GM23338 (cell line): ENCODE measurements around the gene ACBD4.

Experiments
- CREB1 ChIP-seq: fragments of 250-450 bp; sonication (Bioruptor Pico); IDR thresholded peaks from 2 replicates; pipeline ENCODE4 v1.5.0; 2020; ENCODE audit warnings: low read depth, mild to moderate bottlenecking, moderate library complexity
- EZH2 ChIP-seq: fragments of 200-600 bp; sonication (generic); IDR thresholded peaks from one replicate; pipeline ENCODE4 v1.8.0; 2017; ENCODE audit warnings: antibody characterized with exemption, mild to moderate bottlenecking, low read depth; ENCODE audit not compliant: unreplicated experiment
- EZH2phosphoT487 ChIP-seq: fragments of 200-600 bp; sonication (generic); IDR thresholded peaks from one replicate; pipeline ENCODE4 v1.8.1; 2018; ENCODE audit warnings: antibody characterized with exemption; ENCODE audit not compliant: unreplicated experiment
- POLR2AphosphoS5 ChIP-seq: IDR thresholded peaks from 2 replicates; pipeline ENCODE4 v1.6.1; 2016; ENCODE audit warnings: antibody characterized with exemption, low read depth
- STAT1 ChIP-seq: IDR thresholded peaks from one replicate; pipeline ENCODE4 v1.6.1; 2016; ENCODE audit warnings: antibody characterized with exemption; ENCODE audit not compliant: unreplicated experiment
- ZNF331 ChIP-seq: fragments of 250-450 bp; sonication (Bioruptor Pico); IDR thresholded peaks from 2 replicates; pipeline ENCODE4 v1.5.0; 2020; ENCODE audit warnings: low read depth, mild to moderate bottlenecking, moderate library complexity
- TF ChIP-seq, protein P1 (sequence below): IDR thresholded peaks from one replicate; pipeline ENCODE4 v1.6.1; 2018; ENCODE audit warnings: antibody characterized with exemption; ENCODE audit not compliant: unreplicated experiment
- TF ChIP-seq, protein P2 (sequence below), 2 experiments: fragments of 200-600 bp in 1 of 2; sonication (generic) in 1 of 2; conservative IDR thresholded peaks; 2 replicates each; pipeline versions ENCODE4 v1.5.1 to v1.6.1; 2016 to 2017; ENCODE audit warnings: antibody characterized with exemption in 2 of 2, low read depth in 2 of 2, mild to moderate bottlenecking in 2 of 2, moderate library complexity in 1 of 2
- TF ChIP-seq, protein P3 (sequence below): IDR thresholded peaks from 2 replicates; pipeline ENCODE4 v1.6.1; 2016; ENCODE audit warnings: antibody characterized with exemption

DNA sequence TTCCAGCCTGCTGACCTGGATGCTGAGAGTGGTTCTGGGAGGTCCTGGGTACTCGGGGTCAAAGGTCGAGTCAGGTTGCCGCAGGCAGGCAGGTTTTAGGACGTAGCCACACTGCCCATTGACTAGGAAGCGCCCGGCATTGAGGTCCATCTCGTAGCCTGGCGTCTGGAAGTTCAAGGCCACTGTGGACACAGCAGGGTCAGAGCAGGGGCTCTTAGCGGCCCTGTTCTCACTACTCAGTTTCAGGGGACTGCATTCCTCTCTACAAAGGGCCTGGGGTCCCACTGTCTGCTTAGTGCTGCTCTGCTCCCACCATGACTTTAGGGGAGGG, 22.1 kb upstream of the ACBD4 start:
- TF ChIP-seq STAT1 (no peak), CREB1 (CRISPR knock-in tag) (no peak), EZH2phosphoT487 (no peak), POLR2AphosphoS5 (no peak), EZH2 (no peak), ZNF331 (CRISPR knock-in tag) (no peak)
- TF ChIP-seq, protein P1, sequence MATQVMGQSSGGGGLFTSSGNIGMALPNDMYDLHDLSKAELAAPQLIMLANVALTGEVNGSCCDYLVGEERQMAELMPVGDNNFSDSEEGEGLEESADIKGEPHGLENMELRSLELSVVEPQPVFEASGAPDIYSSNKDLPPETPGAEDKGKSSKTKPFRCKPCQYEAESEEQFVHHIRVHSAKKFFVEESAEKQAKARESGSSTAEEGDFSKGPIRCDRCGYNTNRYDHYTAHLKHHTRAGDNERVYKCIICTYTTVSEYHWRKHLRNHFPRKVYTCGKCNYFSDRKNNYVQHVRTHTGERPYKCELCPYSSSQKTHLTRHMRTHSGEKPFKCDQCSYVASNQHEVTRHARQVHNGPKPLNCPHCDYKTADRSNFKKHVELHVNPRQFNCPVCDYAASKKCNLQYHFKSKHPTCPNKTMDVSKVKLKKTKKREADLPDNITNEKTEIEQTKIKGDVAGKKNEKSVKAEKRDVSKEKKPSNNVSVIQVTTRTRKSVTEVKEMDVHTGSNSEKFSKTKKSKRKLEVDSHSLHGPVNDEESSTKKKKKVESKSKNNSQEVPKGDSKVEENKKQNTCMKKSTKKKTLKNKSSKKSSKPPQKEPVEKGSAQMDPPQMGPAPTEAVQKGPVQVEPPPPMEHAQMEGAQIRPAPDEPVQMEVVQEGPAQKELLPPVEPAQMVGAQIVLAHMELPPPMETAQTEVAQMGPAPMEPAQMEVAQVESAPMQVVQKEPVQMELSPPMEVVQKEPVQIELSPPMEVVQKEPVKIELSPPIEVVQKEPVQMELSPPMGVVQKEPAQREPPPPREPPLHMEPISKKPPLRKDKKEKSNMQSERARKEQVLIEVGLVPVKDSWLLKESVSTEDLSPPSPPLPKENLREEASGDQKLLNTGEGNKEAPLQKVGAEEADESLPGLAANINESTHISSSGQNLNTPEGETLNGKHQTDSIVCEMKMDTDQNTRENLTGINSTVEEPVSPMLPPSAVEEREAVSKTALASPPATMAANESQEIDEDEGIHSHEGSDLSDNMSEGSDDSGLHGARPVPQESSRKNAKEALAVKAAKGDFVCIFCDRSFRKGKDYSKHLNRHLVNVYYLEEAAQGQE, result no peak
- TF ChIP-seq, protein P2, sequence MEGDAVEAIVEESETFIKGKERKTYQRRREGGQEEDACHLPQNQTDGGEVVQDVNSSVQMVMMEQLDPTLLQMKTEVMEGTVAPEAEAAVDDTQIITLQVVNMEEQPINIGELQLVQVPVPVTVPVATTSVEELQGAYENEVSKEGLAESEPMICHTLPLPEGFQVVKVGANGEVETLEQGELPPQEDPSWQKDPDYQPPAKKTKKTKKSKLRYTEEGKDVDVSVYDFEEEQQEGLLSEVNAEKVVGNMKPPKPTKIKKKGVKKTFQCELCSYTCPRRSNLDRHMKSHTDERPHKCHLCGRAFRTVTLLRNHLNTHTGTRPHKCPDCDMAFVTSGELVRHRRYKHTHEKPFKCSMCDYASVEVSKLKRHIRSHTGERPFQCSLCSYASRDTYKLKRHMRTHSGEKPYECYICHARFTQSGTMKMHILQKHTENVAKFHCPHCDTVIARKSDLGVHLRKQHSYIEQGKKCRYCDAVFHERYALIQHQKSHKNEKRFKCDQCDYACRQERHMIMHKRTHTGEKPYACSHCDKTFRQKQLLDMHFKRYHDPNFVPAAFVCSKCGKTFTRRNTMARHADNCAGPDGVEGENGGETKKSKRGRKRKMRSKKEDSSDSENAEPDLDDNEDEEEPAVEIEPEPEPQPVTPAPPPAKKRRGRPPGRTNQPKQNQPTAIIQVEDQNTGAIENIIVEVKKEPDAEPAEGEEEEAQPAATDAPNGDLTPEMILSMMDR (conservative IDR thresholded peaks at IDR 0.05; ENCODE audit: low read depth in 2 of 2), result no peak
- TF ChIP-seq, protein P3, sequence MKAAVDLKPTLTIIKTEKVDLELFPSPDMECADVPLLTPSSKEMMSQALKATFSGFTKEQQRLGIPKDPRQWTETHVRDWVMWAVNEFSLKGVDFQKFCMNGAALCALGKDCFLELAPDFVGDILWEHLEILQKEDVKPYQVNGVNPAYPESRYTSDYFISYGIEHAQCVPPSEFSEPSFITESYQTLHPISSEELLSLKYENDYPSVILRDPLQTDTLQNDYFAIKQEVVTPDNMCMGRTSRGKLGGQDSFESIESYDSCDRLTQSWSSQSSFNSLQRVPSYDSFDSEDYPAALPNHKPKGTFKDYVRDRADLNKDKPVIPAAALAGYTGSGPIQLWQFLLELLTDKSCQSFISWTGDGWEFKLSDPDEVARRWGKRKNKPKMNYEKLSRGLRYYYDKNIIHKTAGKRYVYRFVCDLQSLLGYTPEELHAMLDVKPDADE, result no peak
